ENCODE results near the gene HMCN2.

GRCh38 chr9:130448035-130448624, 182.6 kb downstream of the HMCN2 start:
- no peak for TF ChIP-seq CTCF (conservative IDR thresholded peaks at IDR 0.05)
- no peak for TF ChIP-seq ZFX (IDR thresholded peaks at IDR 0.05)
